Umbilical cord (tissue), 2 donors: Measurements from ENCODE around the gene GOLPH3. TPM values are rescaled to one million over a fixed set of nuclear protein-coding genes. Genes with fewer than 3 reads are reported as not detected.

ENCODE experiments used
- DNase-seq: peaks from one replicate; pipeline ENCODE4 v3.0.0-alpha.2; 2015; ENCODE audit warnings: low spot score
- total RNA-seq: library from RNA; depleted of rRNA; stranded (reverse); fragments of >200 nt; gene quantifications from one replicate; pipeline ENCODE4 v1.2.3, GENCODE V29; 2014; ENCODE audit warnings: low replicate concordance; ENCODE audit not compliant: insufficient read depth

Gene GOLPH3
- total RNA-seq, 1 donor from 2014 or later: 99.2 TPM

DNA sequence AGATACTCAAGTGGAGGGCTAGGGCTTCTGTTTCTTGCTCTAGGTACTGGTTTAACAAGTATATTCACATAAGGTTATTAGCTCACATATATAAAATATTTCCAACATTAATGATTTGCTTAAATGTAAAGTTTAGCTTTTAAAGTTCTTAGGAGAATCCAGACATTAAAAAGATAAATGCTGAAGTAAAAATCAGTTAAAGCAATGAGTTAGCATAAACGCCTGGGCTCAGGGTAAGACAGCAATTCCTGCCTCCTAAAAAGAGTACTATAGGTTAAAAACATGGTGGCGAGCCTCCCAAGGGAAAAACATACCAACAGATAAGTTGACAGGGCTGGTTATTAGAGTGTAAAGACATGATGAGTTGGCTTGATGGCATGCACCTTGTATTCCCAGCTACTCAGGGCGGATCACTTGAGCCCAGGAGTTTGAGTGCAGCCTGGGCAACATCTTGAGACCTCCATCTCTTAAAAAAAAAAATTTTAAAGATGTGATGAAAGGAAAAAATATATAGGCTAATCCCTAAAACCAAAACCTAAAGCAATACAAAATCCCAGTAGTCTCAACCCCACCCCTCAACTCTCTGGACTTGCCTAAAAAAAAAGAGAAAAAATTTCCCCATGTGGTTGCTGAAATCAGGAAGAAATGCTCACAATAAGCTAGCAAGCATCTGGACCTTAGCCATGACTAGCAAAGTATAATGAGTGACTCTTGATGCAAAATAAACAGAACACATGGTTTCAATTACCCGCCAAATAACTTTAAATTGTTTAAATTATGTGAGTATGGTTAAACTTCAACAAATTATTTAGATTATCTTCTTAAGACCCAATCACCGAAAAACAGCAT is 3.6 kb downstream of the GOLPH3 start:
- DNase-seq: peak; percentile 84

DNA sequence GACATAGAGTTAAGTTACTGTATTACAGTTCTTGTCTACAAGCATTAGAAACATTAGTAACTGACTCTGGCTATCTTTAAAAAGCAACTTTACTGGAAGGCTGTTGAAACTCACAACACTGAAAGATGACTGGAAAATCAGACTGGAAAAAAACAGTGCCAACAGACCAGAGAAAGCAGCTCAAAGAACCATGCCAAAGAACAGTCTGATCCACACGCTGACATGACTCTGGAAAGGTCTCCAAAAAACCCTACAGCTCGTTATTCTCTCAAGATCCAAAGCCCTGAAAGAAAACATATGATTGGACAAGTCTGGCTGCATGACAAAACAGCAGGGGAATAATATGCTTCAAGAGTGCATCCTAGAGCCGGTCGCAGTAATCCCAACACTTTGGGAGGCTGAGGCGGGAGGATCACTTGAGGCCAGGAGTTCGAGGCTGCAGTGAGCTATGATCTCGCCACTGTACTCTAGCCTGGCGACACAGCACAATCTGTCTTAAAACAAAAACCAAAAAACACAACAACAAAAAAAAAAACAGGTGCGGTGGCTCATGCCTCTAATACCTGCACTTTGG is 5.6 kb downstream of the GOLPH3 start:
- DNase-seq: peak; percentile 38

DNA sequence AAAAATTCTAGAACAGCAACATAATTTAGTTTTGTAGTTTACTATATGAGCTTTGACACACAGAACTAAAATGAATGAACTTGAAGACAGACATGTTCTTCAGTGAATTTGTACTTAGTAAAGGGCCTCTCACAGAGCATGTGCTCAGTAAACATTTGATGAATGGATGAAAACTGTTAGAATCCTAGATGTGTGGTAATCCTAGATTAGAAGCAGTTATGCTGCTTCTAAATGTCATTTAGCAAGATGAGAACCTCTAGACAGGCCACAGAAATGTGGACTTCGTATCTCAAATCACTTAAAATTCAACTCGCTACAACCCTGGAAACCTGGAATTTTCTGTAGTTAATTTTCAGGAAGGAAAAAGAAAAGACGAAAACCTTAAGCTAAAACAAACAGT is 8.5 kb downstream of the GOLPH3 start:
- no peak for DNase-seq

DNA sequence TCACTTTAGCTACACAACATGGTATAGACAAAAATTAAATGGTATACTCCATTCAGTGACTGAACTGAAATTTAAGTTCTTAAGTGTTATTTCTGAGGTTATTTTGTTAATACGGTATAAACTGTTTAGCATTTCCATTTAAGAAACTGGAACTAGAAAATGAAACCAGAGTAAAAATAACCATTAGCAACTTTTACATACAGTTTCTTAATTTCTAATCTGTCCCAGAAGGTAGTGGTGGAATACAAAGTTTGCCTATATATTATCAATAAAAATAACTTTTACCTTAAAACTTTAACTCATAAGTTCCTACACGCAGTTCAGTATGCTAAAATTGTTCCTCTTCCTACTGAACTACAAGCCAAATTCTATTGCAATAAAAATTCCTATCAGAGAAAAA is 10.3 kb downstream of the GOLPH3 start:
- no peak for DNase-seq

DNA sequence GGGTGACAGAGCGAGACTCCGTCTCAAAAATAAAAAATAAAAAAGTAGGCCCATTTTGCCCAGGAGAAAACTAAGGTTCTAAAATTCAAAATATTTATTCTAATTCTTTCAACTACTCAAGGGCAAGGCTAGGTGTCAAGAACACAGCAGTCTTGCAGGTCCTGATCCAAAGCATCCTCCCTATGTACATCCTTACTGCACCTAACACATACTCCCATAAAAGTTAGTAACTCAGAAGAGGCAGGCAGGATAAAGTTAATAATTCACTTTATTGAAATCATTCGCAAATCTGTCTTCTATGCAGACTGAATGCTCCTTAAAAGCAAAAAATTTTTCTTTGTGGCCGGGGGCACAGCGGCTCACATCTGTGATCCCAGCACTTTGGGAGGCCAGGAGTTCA is 11.1 kb downstream of the GOLPH3 start:
- no peak for DNase-seq

DNA sequence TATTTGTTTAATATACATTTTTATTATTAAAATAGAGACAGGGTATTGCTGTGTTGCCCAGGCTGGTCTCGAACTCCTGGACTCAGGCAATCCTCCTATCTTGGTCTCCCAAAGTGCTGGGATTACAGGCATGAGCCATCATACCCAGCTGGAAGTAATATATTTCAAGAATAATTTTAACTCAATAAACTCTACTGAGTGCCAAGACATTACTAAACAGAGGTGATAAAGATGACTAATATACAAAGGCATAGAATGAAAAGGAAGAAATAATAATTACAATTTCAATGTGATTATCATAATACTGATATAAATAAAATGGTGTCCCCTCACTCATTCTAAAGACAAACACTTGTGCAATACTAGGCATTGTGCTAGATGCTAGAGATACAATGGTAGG is 13.9 kb downstream of the GOLPH3 start:
- no peak for DNase-seq

GRCh38 chr5:32159328-32160072 is 14.6 kb downstream of the GOLPH3 start:
- DNase-seq: no peak

- DNase-seq: no peak
Measured at GRCh38 chr5:32158679-32158975, 15.5 kb downstream of the GOLPH3 start.

DNA sequence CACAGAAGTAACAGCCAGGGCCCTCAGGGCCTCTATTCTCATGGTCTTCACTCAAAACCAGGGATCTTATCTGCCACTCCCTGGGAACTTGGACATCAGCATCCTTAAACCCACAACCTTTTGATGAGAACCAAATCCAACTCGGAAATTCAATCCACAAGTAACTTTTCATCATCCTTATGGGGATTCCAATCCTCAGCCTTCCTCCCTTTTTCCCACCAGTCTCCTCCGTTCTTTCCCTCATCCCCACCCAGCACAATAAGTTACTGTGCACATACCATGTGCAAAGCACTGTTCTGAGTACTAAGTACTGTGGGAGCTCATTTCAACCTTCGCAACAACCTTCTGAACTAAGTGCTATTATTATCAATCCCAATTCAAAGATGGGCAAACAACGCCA is 17.0 kb downstream of the GOLPH3 start:
- no peak for DNase-seq

DNA sequence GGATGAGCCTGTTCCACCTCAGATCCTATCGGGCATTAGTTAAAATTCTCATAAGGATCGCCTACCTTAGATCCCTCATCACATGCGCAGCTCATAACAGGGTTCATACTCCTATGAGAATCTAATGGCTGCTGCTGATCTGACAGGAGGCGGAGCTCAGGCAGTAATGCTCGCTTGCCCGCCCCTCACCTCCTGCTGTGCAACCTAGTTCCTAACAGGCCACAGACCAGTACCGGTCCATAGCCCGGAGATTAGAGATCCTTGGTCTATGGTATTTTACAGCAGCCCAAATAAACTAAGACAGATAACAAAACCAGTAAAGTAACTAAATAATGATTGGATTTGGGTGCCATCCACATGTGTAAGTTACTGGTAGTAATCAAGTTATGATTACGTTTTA is 17.5 kb downstream of the GOLPH3 start:
- DNase-seq: no peak

- DNase-seq: no peak
Measured at GRCh38 chr5:32155211-32155610, 18.9 kb downstream of the GOLPH3 start.

DNA sequence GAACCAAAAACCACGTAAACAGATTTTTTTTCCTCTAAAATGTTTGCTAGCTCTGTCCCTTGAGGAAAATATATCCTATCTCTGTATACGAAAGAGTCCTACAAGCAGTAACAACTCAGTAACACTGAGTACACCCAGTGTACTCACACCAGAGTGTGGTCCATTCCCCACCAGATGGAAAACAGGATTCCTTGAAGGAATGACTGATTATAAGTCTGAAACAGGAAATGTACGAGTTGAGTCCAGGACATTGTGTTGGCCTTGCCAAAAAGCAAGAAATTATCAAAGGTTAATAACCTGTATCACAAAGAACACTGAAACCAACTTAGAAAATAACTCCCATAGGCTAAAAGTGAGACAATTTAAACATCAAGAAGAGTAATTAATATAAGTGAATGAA is 20.4 kb downstream of the GOLPH3 start:
- DNase-seq: no peak

- DNase-seq: no peak
Measured at GRCh38 chr5:32151198-32151597, 22.9 kb downstream of the GOLPH3 start.

DNA sequence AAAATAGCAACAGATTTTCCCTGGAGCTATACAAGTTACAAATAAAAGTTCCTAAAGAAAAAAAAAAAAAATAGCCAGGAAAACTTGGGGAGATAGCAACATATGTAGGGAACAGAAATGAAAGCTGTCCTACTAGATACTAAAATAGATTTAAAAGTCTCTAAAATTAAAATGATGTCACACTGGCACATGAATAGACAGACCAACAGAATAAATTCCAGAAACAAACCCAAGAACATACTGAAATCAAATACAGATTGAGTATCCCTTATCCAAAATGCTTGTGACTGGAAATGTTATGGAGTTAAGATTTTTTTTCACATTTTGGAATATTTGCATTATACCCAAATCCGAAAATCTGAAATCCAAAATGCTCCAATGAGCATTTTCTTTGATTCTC is 23.8 kb downstream of the GOLPH3 start:
- no peak for DNase-seq

DNA sequence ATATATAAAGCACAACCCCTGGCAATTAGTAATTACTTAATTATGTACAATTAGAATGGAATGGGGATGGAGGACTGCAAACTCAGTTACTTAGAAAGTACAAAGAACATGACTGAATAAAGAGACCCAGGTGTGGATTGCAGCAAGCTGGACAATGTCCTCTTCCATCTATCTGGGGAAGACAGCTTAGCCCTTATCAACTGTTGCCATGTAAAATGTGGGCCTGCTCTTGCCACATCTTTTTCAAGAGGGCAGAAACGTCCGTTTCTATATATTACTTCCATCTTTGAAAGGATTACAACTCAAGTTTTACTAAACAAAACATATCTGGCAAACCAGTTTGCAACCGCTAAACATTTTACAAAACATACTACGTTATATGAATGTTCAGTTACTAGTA is 26.2 kb downstream of the GOLPH3 start:
- no peak for DNase-seq

GRCh38 chr5:32147236-32147635 is 26.9 kb downstream of the GOLPH3 start:
- no peak for DNase-seq

DNA sequence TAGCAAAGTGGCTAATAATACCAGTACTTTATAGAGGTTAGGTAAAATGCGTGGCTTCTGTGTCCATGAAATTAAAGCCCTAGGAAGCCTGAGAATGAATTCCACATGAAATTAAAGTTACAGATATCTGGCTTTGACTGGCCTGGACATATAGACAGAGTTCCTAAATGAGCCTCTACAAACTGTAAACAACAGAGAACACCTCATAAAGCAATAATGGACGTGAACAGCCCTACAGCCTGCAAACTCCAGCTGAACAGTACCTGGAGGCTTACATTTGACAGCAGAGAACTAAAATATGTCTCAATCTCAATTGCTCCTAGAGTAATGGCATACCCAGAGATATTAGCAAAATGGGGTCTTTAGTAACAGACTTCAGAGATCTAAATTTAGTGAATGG is 28.7 kb downstream of the GOLPH3 start:
- DNase-seq: no peak

- no peak for DNase-seq
Measured at GRCh38 chr5:32144378-32145207, 29.5 kb downstream of the GOLPH3 start.

GRCh38 chr5:32143617-32144377 is 30.3 kb downstream of the GOLPH3 start:
- peak; percentile 40 for DNase-seq

DNA sequence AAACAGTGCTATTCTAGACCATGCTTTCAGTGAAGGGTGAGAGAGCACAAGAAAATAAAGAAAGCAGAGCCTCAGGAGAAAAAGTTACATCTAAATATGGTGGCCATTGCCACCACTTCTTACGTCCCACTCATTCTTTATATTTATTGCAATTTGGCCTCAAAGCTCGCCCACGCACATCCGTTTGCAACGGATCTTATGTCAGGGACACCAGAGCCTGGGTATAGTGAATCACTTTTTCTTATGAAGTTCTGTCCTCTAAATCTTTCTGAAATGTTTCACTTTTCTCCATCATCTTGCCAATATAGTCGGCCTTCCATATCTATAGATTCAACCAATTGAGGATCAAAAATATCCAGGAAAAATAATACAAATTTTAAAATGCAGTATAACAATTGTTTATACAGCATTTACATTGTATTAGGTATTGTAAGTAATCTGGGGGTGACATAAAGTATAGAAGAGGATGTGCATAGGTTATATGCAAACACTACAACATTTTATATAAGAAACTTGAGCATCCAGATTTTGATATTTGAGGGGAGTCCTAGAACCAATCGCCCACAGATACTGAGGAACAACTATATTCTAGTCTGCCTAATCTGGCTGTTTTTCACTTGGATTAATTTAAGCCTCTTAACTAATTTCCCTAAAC is 35.2 kb downstream of the GOLPH3 start:
- DNase-seq: no peak

DNA sequence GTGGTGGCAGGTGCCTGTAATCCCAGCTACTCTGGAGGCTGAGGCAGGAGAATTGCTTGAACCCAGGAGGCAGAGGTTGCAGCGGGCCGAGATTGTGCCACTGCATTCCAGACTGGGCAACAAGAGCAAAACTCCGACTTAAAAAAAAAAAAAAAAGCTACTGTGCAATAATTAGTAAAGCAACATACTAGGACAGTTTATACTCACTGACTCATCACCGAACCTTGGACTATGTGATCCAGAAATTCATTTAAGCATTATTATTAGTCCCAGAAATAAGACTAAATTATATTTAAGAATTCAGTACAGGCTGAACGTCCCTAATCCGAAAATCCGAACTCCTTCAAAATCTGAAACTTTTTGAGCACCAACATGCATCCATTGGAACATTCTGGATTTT is 37.8 kb downstream of the GOLPH3 start:
- no peak for DNase-seq
